Activated naive CD8-positive, alpha-beta T cell (primary cell): Measurements from ENCODE around the gene YAE1.
"Not testable (repeated sequence)": the region's sequence is repeated elsewhere in the genome, so short reads cannot be mapped to it uniquely, and the experiment has no call there.

Experiments used
- H3K27ac Mint-ChIP-seq: one replicate; pipeline ENCODE4 v1.8.0; 2021; ENCODE audit warnings: mixed read lengths
- H3K27me3 Mint-ChIP-seq: one replicate; pipeline ENCODE4 v1.8.0; 2021; ENCODE audit warnings: mixed read lengths
- H3K36me3 Mint-ChIP-seq: one replicate; pipeline ENCODE4 v1.8.0; 2021; ENCODE audit warnings: mixed read lengths
- H3K4me1 Mint-ChIP-seq: one replicate; pipeline ENCODE4 v1.8.0; 2021; ENCODE audit warnings: low read depth, mixed read lengths
- H3K4me3 Mint-ChIP-seq: one replicate; pipeline ENCODE4 v1.8.0; 2021; ENCODE audit warnings: mild to moderate bottlenecking, mixed read lengths
- H3K9me3 Mint-ChIP-seq: one replicate; pipeline ENCODE4 v1.8.0; 2021; ENCODE audit warnings: low read depth, mixed read lengths

YAE1 gene

DNA sequence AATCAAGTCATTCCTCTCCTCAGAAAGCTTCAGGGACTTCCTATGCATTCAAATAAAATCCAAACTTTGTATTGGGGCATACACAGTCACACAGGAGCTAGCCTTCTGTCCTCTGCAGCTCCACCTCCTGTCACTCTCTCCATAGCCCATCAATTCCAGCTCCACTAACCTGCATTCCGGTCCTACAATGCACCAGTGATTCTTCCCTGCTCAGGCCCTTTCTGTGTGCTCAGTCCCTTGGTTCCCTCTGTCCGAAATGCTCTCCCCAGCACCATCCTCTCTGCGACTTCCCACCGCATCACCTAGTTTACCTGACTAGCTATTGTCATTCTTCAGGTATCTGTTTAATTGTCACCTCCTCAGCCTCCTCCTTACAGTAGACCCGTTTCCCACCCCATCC is 26.4 kb upstream of the YAE1 start:
- Mint-ChIP-seq H3K27ac (no peak overlapping the region), H3K9me3 (no peaks in the 10 kb centered on the region), H3K27me3 (peaks cover 9% of the 10 kb centered on the region), H3K4me3 (no peak overlapping the region), H3K36me3 (no peaks in the 10 kb centered on the region), H3K4me1 (no peaks in the 10 kb centered on the region)

DNA sequence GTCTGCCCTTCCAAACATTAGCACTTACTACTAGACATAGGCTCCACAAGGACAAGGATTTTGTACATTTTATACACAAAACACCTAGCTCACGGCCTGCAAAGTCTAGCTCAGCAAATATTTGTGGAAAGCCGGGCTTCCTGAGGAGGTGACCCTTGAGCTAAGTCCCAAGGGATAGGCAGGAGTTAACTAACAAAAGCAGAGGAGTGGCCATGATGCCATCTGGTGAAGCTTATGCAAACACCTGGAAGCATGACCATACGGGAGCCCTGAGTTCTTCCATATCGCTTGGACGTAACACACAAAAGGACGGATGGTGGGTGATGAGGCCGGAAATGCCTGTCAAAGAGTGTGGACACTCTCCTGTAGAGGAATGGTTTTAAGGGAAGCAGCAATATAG is 25.9 kb upstream of the YAE1 start:
- Mint-ChIP-seq H3K27ac (no peak overlapping the region), H3K36me3 (no peaks in the 10 kb centered on the region), H3K4me3 (no peak overlapping the region), H3K4me1 (no peaks in the 10 kb centered on the region), H3K27me3 (peaks cover 9% of the 10 kb centered on the region), H3K9me3 (no peaks in the 10 kb centered on the region)

DNA sequence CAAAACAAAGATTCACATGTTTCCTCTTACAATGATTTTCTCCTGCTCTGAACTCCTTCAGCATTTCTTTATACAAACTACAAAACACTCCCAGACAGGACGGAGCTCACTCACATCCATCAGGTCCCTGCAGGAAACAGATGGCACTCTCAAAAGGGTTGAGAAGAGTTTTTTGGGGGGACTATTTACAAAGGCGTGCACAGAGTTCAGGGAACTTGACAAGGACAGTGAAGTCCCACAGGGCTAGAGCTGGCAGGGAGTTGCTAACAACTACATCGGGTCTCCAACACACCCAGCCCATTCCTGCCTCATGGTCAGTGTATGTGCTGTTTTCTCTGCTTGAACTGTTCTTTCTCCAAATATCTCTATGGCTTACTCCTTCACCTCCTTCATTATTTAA is 24.7 kb upstream of the YAE1 start:
- H3K27me3 Mint-ChIP-seq: peaks cover 7% of the 10 kb centered on the region
- H3K4me3 Mint-ChIP-seq: no peak overlapping the region

DNA sequence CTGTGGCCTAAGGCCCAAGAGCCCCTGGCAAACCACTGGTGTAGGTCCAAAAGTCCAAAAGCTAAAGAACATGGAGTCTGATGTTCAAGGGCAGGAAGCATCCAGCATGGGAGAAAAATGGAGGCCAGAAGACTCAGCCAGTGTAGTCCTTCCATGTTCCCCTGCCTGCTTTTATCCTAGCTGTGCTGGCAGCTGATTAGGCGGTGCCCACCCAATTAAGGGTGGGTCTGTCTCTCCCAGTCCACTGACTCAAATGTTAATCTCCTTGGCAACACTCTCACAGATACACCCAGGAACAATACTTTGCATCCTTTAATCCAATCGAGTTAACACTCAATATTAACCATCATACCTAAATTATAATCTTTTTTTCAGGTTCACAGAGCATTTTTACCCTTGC is 21.4 kb upstream of the YAE1 start:
- not testable (repeated sequence) for H3K4me1 Mint-ChIP-seq, H3K27ac Mint-ChIP-seq, H3K36me3 Mint-ChIP-seq, H3K27me3 Mint-ChIP-seq, H3K9me3 Mint-ChIP-seq, H3K4me3 Mint-ChIP-seq

More for the DNA sequence above, 24.7 kb upstream of the YAE1 start:
- no peak overlapping the region for H3K27ac Mint-ChIP-seq
- no peaks in the 10 kb centered on the region for H3K9me3 Mint-ChIP-seq
- H3K4me1 Mint-ChIP-seq: no peaks in the 10 kb centered on the region
- no peaks in the 10 kb centered on the region for H3K36me3 Mint-ChIP-seq

DNA sequence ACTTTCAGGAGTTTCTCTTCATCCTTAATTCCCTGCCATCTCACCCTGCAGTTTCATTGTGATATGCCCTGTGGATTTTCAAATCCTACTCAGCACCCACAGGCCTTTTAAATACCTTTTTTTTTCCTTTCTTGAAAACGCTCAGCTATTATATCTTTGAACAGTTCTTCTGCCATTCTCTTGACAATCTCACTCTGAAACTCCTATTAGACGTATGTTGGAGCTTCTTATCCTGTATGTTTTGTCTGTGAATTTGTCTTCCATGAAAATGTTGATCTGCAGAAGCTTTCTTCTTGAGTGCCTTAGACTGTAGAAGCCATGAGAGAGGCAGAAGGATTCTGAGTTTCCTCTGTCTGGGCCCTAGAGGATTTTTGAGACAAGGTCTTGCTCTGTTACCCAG is 18.9 kb upstream of the YAE1 start:
- H3K27ac Mint-ChIP-seq: no peak overlapping the region
- peaks cover 7% of the 10 kb centered on the region for H3K36me3 Mint-ChIP-seq
- H3K27me3 Mint-ChIP-seq: peaks cover 2% of the 10 kb centered on the region
- no peaks in the 10 kb centered on the region for H3K4me1 Mint-ChIP-seq
- no peak overlapping the region for H3K4me3 Mint-ChIP-seq
- H3K9me3 Mint-ChIP-seq: peaks cover 9% of the 10 kb centered on the region

DNA sequence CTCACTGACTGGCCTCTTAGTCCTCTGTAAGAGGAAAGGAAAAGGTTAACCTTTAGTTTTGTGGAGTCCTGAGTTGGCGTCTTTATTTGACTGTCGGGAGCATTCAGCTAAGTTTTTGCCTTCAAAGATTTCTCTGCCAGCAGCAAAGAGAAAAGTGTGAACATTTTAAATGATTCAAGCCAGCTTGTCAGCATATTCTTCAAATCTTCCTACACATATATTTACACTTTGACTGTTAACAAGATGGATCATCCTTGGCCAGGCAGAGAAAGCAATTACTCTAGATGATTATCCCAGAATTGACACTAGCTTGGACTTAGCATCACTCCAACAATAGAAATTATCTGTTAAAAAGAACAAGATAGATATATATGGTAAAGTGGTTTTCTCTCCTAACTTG is 15.8 kb upstream of the YAE1 start:
- no peaks in the 10 kb centered on the region for H3K27me3 Mint-ChIP-seq
- H3K4me3 Mint-ChIP-seq: no peak overlapping the region
- no peak overlapping the region for H3K27ac Mint-ChIP-seq
- H3K9me3 Mint-ChIP-seq: peaks cover 9% of the 10 kb centered on the region
- H3K4me1 Mint-ChIP-seq: no peaks in the 10 kb centered on the region
- H3K36me3 Mint-ChIP-seq: peaks cover 7% of the 10 kb centered on the region

DNA sequence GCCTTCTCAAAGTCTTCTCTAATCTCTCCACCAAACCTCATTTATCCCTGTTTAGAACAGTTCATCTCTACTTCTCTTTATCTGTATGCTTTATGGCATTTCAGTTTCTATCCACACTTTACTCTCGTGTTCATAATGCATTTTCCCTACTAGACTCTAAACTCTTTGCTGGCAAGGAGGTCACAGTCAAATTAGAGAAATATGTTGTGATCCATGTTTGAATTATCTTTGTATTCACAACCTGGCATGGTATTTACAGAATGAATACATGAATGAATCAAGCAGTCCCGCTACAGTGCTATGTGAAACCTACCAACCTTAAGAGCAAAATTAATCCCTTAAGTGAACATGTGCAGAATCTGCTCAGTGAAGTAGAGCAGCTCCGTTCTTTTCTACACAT is 12.8 kb upstream of the YAE1 start:
- Mint-ChIP-seq H3K4me1 (no peaks in the 10 kb centered on the region), H3K27me3 (peaks cover 2% of the 10 kb centered on the region), H3K4me3 (no peak overlapping the region), H3K9me3 (no peaks in the 10 kb centered on the region), H3K27ac (no peak overlapping the region), H3K36me3 (no peaks in the 10 kb centered on the region)

DNA sequence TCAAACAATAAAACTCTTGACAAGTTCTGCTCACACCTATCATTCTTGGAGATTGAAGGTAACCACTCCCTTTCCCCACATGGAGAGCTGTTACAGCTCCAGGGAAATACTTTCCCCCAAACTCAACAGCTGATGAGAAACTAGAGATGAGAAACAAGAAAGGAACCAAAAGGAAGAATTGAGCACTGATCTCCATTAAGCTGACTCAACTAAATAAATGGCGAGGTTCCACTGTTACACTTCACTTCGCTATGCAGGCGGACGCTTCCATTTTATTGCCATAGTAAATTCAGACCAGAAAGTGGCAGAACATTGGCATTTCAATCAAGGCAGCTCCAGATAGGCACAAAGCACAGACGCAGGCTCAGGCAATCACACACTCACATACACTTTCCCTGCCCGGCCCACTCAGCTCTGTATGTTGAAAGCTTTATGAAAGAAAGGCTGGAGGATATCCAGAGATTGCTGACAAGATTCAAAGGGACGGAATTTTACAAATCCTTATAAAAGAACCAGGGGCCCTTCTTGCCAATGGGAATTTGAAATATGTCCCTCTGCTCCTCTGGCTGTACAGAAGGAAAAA is 11.5 kb upstream of the YAE1 start:
- Mint-ChIP-seq H3K9me3 (no peaks in the 10 kb centered on the region), H3K4me1 (no peaks in the 10 kb centered on the region), H3K27me3 (peaks cover 2% of the 10 kb centered on the region), H3K4me3 (no peak overlapping the region), H3K36me3 (no peaks in the 10 kb centered on the region), H3K27ac (no peak overlapping the region)

DNA sequence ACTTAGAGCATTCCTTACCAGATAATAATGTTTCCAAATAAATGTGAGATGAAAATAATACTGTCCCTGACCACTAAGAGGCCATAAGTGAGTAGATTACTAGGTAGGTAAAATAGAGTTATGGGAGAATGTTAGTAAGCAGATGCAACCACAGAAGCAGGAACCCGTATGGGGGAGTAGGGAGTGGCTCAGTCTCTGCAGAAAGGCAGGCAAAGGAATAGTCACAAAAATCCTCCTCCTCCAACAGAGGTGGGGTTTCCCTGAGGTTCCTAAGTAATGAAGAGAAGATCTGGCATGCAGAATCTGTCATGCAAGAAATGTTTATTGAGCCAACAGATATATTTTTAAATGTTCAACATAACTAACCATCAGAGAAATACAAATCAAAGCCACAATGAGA is 9.0 kb upstream of the YAE1 start:
- no peaks in the 10 kb centered on the region for H3K4me1 Mint-ChIP-seq
- H3K36me3 Mint-ChIP-seq: no peaks in the 10 kb centered on the region
- no peaks in the 10 kb centered on the region for H3K9me3 Mint-ChIP-seq
- no peak overlapping the region for H3K4me3 Mint-ChIP-seq
- H3K27ac Mint-ChIP-seq: no peak overlapping the region
- H3K27me3 Mint-ChIP-seq: peaks cover 3% of the 10 kb centered on the region

DNA sequence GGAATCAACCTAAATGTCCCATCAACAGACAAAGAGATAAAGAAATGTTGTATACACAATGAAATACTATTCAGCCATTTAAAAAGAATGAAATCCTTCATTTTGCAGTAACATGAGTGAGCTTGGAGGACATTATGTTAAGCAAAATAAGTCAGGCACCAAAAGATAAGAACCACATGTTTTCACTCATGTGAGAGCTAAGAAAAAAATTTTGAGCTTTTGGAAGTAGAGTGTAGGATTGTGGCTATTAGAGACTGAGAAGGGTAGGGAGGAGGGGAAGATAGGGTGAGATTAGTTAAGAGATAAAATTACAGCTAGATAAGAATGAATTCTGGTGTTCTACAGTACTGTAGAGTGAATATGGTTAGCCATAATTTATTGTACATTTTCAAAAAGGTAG is 8.3 kb upstream of the YAE1 start:
- H3K27me3 Mint-ChIP-seq: peaks cover 3% of the 10 kb centered on the region
- no peaks in the 10 kb centered on the region for H3K9me3 Mint-ChIP-seq
- no peaks in the 10 kb centered on the region for H3K36me3 Mint-ChIP-seq
- H3K4me1 Mint-ChIP-seq: no peaks in the 10 kb centered on the region
- H3K4me3 Mint-ChIP-seq: no peak overlapping the region
- no peak overlapping the region for H3K27ac Mint-ChIP-seq

DNA sequence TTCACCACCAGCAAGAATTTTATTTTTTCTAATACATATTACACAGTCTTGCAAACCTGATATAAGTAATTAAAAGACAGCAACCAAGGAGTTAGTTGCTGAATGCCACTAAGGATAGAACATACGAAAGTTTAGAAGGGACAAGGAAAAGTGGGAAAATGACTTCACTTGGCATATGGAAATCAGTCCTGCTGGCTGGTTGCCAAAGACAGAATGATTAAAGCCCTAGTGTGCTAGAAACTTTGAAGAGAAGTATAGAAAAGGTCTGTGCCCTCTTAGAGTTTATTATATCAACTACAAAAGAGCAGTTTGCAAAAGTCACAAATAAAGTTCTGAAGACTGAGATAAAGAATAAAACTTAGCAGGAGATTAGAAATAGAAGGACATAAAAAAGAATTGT is 5.8 kb upstream of the YAE1 start:
- Mint-ChIP-seq H3K36me3 (no peaks in the 10 kb centered on the region), H3K4me3 (no peak overlapping the region), H3K9me3 (no peaks in the 10 kb centered on the region), H3K27me3 (peaks cover 3% of the 10 kb centered on the region), H3K27ac (no peak overlapping the region), H3K4me1 (peaks cover 3% of the 10 kb centered on the region)

DNA sequence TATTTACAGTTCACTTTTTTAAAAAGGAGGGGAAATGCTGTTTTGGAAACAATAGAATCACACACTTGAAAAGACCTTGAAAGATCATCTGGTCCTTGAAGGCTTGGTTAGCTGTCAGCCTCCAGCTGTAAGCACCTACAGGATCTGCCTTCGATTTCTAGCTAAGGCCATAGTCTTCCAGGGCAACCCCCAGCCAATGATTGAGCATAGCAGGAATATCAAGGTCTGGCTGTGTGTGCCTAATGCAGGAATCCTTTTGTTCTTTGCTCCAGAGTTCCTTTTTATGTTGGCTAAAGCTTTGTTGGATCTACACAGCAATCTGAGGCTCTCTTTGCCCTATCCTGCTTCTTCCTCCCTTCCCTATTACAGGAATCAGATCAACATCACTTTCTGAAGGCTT is 5.2 kb upstream of the YAE1 start:
- peaks cover 3% of the 10 kb centered on the region for H3K27me3 Mint-ChIP-seq
- no peak overlapping the region for H3K27ac Mint-ChIP-seq
- H3K4me1 Mint-ChIP-seq: peaks cover 9% of the 10 kb centered on the region
- no peaks in the 10 kb centered on the region for H3K36me3 Mint-ChIP-seq
- H3K4me3 Mint-ChIP-seq: no peak overlapping the region
- H3K9me3 Mint-ChIP-seq: no peaks in the 10 kb centered on the region

DNA sequence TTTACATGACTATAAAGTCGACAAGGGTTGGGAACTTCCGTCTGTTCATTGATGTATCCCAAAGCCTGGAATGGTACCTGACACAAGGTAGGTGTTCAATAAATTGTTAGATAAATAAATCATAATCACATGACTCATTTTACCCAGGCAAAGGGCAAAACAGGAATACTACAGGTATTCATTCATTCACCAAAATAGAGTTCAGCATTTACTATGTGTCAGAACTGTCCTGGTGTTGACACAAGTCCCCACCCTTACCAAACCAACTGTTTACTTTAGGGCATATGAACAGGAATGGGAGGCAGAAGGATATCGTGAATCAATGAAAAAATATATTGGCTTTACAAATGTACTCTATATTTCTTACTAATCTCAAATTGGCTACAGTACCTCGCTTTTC is 666 bp upstream of the YAE1 start:
- Mint-ChIP-seq H3K9me3 (no peaks in the 10 kb centered on the region), H3K36me3 (no peaks in the 10 kb centered on the region), H3K27ac (peak overlapping the region; percentile 99), H3K4me3 (peak overlapping the region; percentile 100), H3K4me1 (peaks cover 37% of the 10 kb centered on the region), H3K27me3 (peaks cover 1% of the 10 kb centered on the region)

DNA sequence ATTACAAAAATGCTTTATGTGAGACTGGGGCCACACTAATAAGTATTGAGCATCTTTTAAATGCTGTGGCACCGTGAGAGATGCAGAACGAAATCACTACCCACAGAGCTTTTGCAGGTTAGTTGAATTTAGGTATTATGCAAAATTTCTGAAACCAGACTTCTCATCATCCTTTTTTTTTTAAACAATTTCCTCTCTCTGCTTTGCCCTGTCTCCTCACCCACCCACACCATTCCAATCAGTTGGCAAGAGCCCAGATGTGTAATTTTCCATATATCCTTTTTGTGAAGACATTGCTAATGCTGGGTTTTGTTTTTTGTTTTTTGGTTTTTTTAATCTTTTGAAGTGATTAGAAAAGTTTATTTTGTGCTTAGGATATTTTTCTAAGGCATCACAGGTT is 1.1 kb downstream of the YAE1 start:
- Mint-ChIP-seq H3K9me3 (no peaks in the 10 kb centered on the region), H3K27ac (peak overlapping the region; percentile 99), H3K27me3 (no peaks in the 10 kb centered on the region), H3K4me3 (peak overlapping the region; percentile 100), H3K36me3 (no peaks in the 10 kb centered on the region), H3K4me1 (peaks cover 37% of the 10 kb centered on the region)

DNA sequence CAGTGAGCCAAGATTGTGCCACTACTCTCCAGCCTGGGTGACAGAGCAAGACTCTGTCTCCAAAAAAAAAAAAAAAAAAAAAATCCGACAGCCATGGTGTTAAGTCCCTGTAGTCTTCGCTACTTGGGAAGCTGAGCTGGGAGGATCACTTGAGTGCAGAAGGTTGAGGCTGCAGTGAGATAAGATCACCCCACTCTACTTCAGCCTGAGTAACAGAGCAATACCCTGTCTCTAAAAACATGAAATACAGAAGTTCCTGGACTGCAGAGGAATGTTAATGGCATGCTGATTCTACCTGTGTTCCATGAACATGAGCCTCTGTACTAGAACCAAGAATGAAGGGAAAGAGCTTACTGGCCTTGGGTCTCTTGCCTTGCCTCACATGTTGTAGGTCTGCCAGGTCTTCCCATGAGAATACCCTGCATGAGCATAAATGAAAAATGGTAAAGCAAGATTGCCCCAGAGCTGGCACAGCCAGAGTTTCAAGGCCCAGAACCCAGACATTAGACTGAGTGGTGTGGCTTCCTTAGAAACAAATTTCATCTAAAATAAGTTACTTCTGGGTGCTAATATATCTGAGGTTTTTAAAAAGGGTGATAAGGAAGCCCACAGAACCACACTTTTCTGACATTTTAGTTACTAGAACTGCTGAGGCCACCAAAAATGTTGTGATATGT is 8.6 kb downstream of the YAE1 start:
- Mint-ChIP-seq H3K4me1 (peaks cover 4% of the 10 kb centered on the region), H3K9me3 (no peaks in the 10 kb centered on the region), H3K27ac (no peak overlapping the region), H3K4me3 (no peak overlapping the region), H3K36me3 (peaks cover 5% of the 10 kb centered on the region), H3K27me3 (no peaks in the 10 kb centered on the region)

DNA sequence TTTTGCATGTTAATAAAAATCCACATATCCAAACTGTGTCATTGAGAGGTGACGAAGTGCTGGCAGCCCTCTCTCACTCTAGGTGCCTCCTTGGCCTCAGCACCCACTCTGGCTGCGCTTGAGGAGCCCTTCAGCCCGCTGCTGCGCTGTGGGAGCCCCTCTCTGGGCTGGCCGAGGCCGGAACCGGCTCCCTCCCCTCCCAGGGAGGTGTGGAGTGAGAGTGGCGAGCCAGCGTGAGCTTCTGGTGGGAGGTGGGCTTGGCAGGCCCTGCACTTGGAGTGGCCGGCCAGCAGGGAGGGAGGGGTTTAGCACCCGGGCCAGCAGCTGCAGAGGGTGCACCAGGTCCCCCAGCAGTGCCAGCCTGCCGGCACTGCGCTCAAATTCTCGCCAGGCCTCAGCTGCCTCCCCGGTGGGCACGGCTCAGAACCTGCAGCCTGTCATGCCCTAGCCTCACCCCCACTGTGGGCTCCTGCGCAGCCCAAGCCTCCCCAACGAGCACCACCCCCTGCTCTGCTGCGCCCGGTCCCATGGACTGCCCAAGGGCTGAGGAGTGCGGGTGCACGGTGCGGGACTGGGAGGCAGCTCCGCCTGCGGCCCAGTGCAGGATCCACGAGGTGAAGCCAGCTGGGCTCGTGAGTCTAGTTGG is 11.1 kb downstream of the YAE1 start:
- H3K4me3 Mint-ChIP-seq: no peak overlapping the region
- H3K36me3 Mint-ChIP-seq: peaks cover 5% of the 10 kb centered on the region

More for the DNA sequence above, 11.1 kb downstream of the YAE1 start:
- no peak overlapping the region for H3K27ac Mint-ChIP-seq
- peaks cover 10% of the 10 kb centered on the region for H3K4me1 Mint-ChIP-seq
- no peaks in the 10 kb centered on the region for H3K9me3 Mint-ChIP-seq
- H3K27me3 Mint-ChIP-seq: no peaks in the 10 kb centered on the region
